G401 (cell line): ENCODE data around the gene PRXL2A. TPM values are rescaled to one million over a fixed set of nuclear protein-coding genes. Genes with fewer than 3 reads are reported as not detected.
"Not testable (repeated sequence)": the region's sequence is repeated elsewhere in the genome, so short reads cannot be mapped to it uniquely, and the experiment has no call there.

Experiments used
- DNase-seq: peaks from one replicate; pipeline ENCODE4 v3.0.0-alpha.2; 2015; ENCODE audit warnings: low spot score
- in situ Hi-C: cut with HindIII; loops from 2 replicates; pipeline ENCODE4 v1.10.0; 2016; ENCODE audit warnings: low sequenced_read_pairs, mixed read lengths
- total RNA-seq: library from RNA; depleted of rRNA; stranded (reverse); fragments of >200 nt; shearing (Covaris generic); gene quantifications from 2 replicates; pipeline ENCODE4 v1.2.3, GENCODE V29; 2014

Gene PRXL2A
- total RNA-seq, 1 experiment from 2014 or later = 65.0 TPM

- in situ Hi-C loops = no loop called here
- DNase-seq = no peak
Measured at GRCh38 chr10:80468806-80469421, 60.6 kb downstream of the PRXL2A start.

- DNase-seq = no peak
- in situ Hi-C loops = no loop called here
Measured at GRCh38 chr10:80470266-80470665, 61.9 kb downstream of the PRXL2A start.

- in situ Hi-C loops = no loop called here
Measured at GRCh38 chr10:80471001-80471400, 62.6 kb downstream of the PRXL2A start.

GRCh38 chr10:80471715-80472233, 63.4 kb downstream of the PRXL2A start:
- no peak for DNase-seq
- in situ Hi-C loops = no loop called here

More at GRCh38 chr10:80471001-80471400, 62.6 kb downstream of the PRXL2A start:
- DNase-seq = no peak

GRCh38 chr10:80472234-80473095, 64.1 kb downstream of the PRXL2A start:
- in situ Hi-C loops = no loop called here
- no peak for DNase-seq

GRCh38 chr10:80473096-80473657, 64.8 kb downstream of the PRXL2A start:
- in situ Hi-C loops = no loop called here
- no peak for DNase-seq

GRCh38 chr10:80473692-80474596, 65.6 kb downstream of the PRXL2A start:
- no peak for DNase-seq
- in situ Hi-C loops = no loop called here

- DNase-seq = no peak
- in situ Hi-C loops = no loop called here
Measured at GRCh38 chr10:80474597-80474910, 66.2 kb downstream of the PRXL2A start.

GRCh38 chr10:80474941-80475340, 66.6 kb downstream of the PRXL2A start:
- no peak for DNase-seq
- in situ Hi-C loops = no loop called here

- DNase-seq, in situ Hi-C loops: not testable (repeated sequence)
Measured at GRCh38 chr10:80475641-80476040, 67.3 kb downstream of the PRXL2A start.

- in situ Hi-C loops = no loop called here
- DNase-seq = no peak
Measured at GRCh38 chr10:80476685-80477084, 68.3 kb downstream of the PRXL2A start.

GRCh38 chr10:80477813-80478212, 69.5 kb downstream of the PRXL2A start:
- in situ Hi-C loops = no loop called here
- no peak for DNase-seq

- DNase-seq, in situ Hi-C loops: not testable (repeated sequence)
Measured at GRCh38 chr10:80480373-80480772, 72.0 kb downstream of the PRXL2A start.

- in situ Hi-C loops = no loop called here
- DNase-seq = no peak
Measured at GRCh38 chr10:80480852-80481251, 72.5 kb downstream of the PRXL2A start.

- DNase-seq = no peak
- in situ Hi-C loops = no loop called here
Measured at GRCh38 chr10:80484243-80484642, 75.9 kb downstream of the PRXL2A start.

GRCh38 chr10:80484676-80485075, 76.3 kb downstream of the PRXL2A start:
- no peak for DNase-seq
- in situ Hi-C loops = no loop called here

GRCh38 chr10:80485076-80485945, 77.0 kb downstream of the PRXL2A start:
- DNase-seq = no peak
- in situ Hi-C loops = no loop called here
